Heart left ventricle (tissue), 16 donors: ENCODE results near the gene PGAP1. TPM values are rescaled to one million over a fixed set of nuclear protein-coding genes. Genes with fewer than 3 reads are reported as not detected.

Experiments
- ATAC-seq, 4 donors: fragments of 200-7000 bp; cut with Tn5 transposase; one replicate each; pipeline ENCODE4 v1.9.1; 2020 to 2022; ENCODE audit warnings: moderate library complexity in 4 of 4, mild to moderate bottlenecking in 3 of 4, moderate number of reproducible peaks in 1 of 4
- DNase-seq, 5 donors: peaks; one replicate each; pipeline ENCODE4 v3.0.0-alpha.2; 2020
- H3K27ac ChIP-seq, 12 donors: fragments of 200-600 bp; sonication (generic) in 4 of 12; one replicate each; pipeline versions ENCODE4 v1.5.0 to v1.8.0; 2016 to 2022; ENCODE audit warnings: mild to moderate bottlenecking in 2 of 12
- H3K27me3 ChIP-seq, 9 donors: fragments of 200-600 bp; sonication (generic) in 2 of 9; one replicate each; pipeline versions ENCODE4 v1.5.1 to v1.8.0; 2016 to 2022; ENCODE audit warnings: mild to moderate bottlenecking in 3 of 9
- H3K36me3 ChIP-seq, 9 donors: fragments of 200-600 bp; sonication (generic) in 2 of 9; one replicate each; pipeline versions ENCODE4 v1.5.0 to v1.8.0; 2018 to 2022; ENCODE audit warnings: mild to moderate bottlenecking in 2 of 9
- H3K4me1 ChIP-seq, 12 donors: fragments of 200-600 bp; sonication (generic) in 4 of 12; one replicate each; pipeline versions ENCODE4 v1.5.0 to v1.8.0; 2016 to 2022; ENCODE audit warnings: mild to moderate bottlenecking in 3 of 12
- H3K4me3 ChIP-seq, 12 donors: fragments of 200-600 bp; sonication (generic) in 4 of 12; one replicate each; pipeline versions ENCODE4 v1.5.0 to v1.8.0; 2017 to 2022; ENCODE audit warnings: mild to moderate bottlenecking in 9 of 12, moderate library complexity in 4 of 12
- H3K9me3 ChIP-seq, 12 donors: fragments of 200-600 bp; sonication (generic) in 4 of 12; one replicate each; pipeline versions ENCODE4 v1.5.0 to v1.8.0; 2016 to 2022; ENCODE audit warnings: mild to moderate bottlenecking in 1 of 12
- CTCF ChIP-seq, 12 donors: fragments of 200-600 bp; sonication (generic) in 4 of 12; IDR thresholded peaks; one replicate each; pipeline versions ENCODE4 v1.5.0 to v1.8.0; 2018 to 2022; ENCODE audit warnings: antibody characterized with exemption in 12 of 12, mild to moderate bottlenecking in 5 of 12
- POLR2A ChIP-seq, 2 donors: fragments of 450-650 bp; IDR thresholded peaks; one replicate each; pipeline ENCODE4 v1.6.1; 2017; ENCODE audit warnings: antibody characterized with exemption in 2 of 2, mild to moderate bottlenecking in 2 of 2, moderate library complexity in 2 of 2
- WGBS, 4 donors: extraction: QIAGEN DNeasy Blood & Tissue Kit in 2 of 4; methylation state at CpG; one replicate each; pipeline versions ENCODE4 v1.1.5 to v1.1.7; 2013 to 2018; 5-methylcytosine and 5-hydroxymethylcytosine counted together
- intact Hi-C, 10 donors: fragments of 100-400 bp; cut with DNase I; formaldehyde crosslinking; loops; one replicate each; pipeline versions ENCODE4 v1.11.1 to v1.14.2; 2022
- polyA plus RNA-seq, 2 donors: library from polyadenylated mRNA; stranded (reverse); fragments of 200-250 nt; gene quantifications; one replicate each; pipeline ENCODE4 v1.2.3, GENCODE V29; 2013
- total RNA-seq, 9 donors: library from RNA; depleted of rRNA in 2 of 9; stranded (reverse); fragments of >200 nt in 2 of 9; fragmentation: NEBNext Ultra II Directional in 3 of 9; extraction: Animal tissue kit (Norgen Biotek cat#: 25700) in 3 of 9; gene quantifications; one replicate each; pipeline versions ENCODE4 v1.1.0 to v1.2.4, GENCODE V29; 2016 to 2023
- donor health status: ischemic (EF 13 %, LVEDD 7.1; RV severe dilation, severe dysfunction).
- donor health status: healthy with polysubstance abuse.
- donor health status: DM: no; HTN: yes; CAD: no.
- donor health status: DM: no; HTN: no; CAD: no.
- donor health status: ischemic (EF 25% LVEDD 6.9; RV normal size, moderate dysfunction).
- donor health status: ischemic (EF 25% LVEDD 5.7; RV mildly dilated, moderate dysfunction).
- donor health status: healthy.
- donor health status: DM: yes; HTN: yes; CAD: no.
- donor health status: ischemic (EF 35%, LVEDD 5.7; RV mildly dilated, moderate dysfunction).
- donor health status: nonischemic (EF 11% LVEDD 7.7; RV severe dilation, severe dysfunction).
- donor health status: DM: yes; HTN: yes; CAD: no.
- donor health status: PGD.
- donor health status: ischemic (EF 29% LVEDD 5.4; RV normal size, mild dysfunction).
- donor health status: nonischemic (EF 23%, LVEDD 6.1; RV moderate dilation, normal function).

PGAP1 gene
- total and polyA plus RNA-seq, 11 donors, result 1.2 to 8.8 (median 5.2) TPM

- intact Hi-C loops, result loop anchor here in 2 of 10 donors (5.0 to 10.0 kb wide), 2 partner anchors 520 to 523 kb away; no protein-coding TSS in a partner anchor
- 88 to 96% (median 94%) methylated on average over 1 of the region's 1 CpG for WGBS, 4 donors
- peaks cover 0 to 12% (median 4%) of the 10 kb centered on the region in 12 donors for H3K9me3 ChIP-seq
- no peak overlapping the region for H3K4me3 ChIP-seq
- peaks cover 0 to 8% (median 0%) of the 10 kb centered on the region in 9 donors for H3K36me3 ChIP-seq
- ATAC-seq (no peak), DNase-seq (no peak)
- H3K27me3 ChIP-seq, result no peaks in the 10 kb centered on the region
- no peaks in the 10 kb centered on the region for H3K4me1 ChIP-seq
- no peak overlapping the region for H3K27ac ChIP-seq
- TF ChIP-seq POLR2A (IDR thresholded peaks at IDR 0.05), result no peak
- no peak for TF ChIP-seq CTCF (IDR thresholded peaks at IDR 0.05)
Measured at GRCh38 chr2:196854629-196855028, 71.9 kb downstream of the PGAP1 start.

- peaks cover 0 to 8% (median 0%) of the 10 kb centered on the region in 9 donors for H3K36me3 ChIP-seq
- intact Hi-C loops, result loop anchor here in 2 of 10 donors (5.0 to 10.0 kb wide), 2 partner anchors 521 to 524 kb away; no protein-coding TSS in a partner anchor
- no peak for ATAC-seq
- WGBS, 4 donors, result 72 to 77% (median 74%) methylated on average over 4 of the region's 4 CpGs
- no peak overlapping the region for H3K27ac ChIP-seq
- H3K9me3 ChIP-seq, result peaks cover 0 to under 1% (median 0%) of the 10 kb centered on the region in 12 donors
- H3K27me3 ChIP-seq, result no peaks in the 10 kb centered on the region
- no peaks in the 10 kb centered on the region for H3K4me1 ChIP-seq
- no peak for DNase-seq
- TF ChIP-seq CTCF (IDR thresholded peaks at IDR 0.05), result no peak
- no peak for TF ChIP-seq POLR2A (IDR thresholded peaks at IDR 0.05)
- H3K4me3 ChIP-seq, result no peak overlapping the region
Measured at GRCh38 chr2:196853301-196854087, 73.0 kb downstream of the PGAP1 start.

GRCh38 chr2:196851088-196851487, 75.4 kb downstream of the PGAP1 start:
- intact Hi-C loops, result loop anchor here in 2 of 10 donors (5.0 to 10.0 kb wide), 2 partner anchors 524 to 526 kb away; no protein-coding TSS in a partner anchor
- H3K27ac ChIP-seq, result no peak overlapping the region

More at GRCh38 chr2:196851088-196851487, 75.4 kb downstream of the PGAP1 start:
- ATAC-seq, result no peak
- Histone ChIP-seq H3K4me1 (no peaks in the 10 kb centered on the region), H3K36me3 (peaks cover 0 to 22% (median 4%) of the 10 kb centered on the region in 9 donors), H3K9me3 (no peaks in the 10 kb centered on the region), H3K4me3 (no peak overlapping the region), H3K27me3 (no peaks in the 10 kb centered on the region)
- 70 to 91% (median 80%) methylated on average over 1 of the region's 1 CpG for WGBS, 4 donors
- no peak for TF ChIP-seq POLR2A (IDR thresholded peaks at IDR 0.05)
- TF ChIP-seq CTCF (IDR thresholded peaks at IDR 0.05), result no peak
- DNase-seq, result no peak
